ENCODE data around the gene VSIG10L2.

Gene VSIG10L2

DNA sequence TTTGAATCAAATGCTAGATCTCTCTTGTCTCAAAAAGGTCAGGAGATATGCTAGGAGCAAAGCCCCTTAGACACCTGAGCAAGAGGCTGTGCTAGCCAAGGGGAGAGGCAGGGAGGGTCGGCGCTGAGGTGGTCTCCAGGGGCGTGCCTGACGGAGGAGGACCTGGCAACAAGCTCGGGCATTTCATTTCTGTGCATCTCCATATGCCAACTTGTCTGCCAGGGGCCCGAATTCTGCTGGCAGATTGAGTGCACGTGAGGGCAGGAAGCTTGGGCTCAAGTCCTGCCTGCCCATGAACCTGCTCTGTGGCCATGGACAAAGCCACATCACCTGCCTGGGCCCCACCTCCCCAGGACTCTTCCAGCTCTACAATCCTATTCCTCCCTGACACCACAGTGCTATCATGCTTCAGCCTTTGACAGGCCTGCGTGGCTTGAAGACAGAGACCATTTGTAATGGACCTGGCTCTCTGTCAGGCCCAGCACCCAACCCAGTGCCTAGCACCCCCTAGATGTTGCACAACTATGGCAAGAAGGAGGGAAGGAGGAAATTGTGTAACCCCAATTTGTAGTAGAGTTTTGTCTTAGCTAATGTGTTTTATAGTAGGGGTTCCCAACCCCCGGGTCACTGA lies 16.3 kb upstream of the VSIG10L2 start:
- no peak for DNase-seq (ENCODE audit: low read depth)

DNA sequence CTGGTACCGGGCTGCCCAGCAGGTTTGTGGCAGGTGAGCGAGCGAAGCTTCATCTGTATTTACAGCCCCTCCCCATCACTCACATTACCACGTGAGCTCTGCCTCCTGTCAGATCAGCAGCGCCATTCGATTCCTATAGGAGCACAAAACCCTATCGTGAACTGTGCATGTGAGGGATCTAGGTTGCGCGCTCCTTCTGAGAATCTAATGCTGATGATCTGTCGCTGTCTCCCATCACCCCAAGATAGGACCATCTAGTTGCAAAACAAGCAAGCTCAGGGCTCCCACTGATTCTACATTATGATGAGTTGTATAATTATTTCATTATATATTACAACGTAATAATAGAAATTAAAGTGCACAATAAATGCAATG lies 15.8 kb upstream of the VSIG10L2 start:
- DNase-seq (ENCODE audit: low read depth), result no peak

DNA sequence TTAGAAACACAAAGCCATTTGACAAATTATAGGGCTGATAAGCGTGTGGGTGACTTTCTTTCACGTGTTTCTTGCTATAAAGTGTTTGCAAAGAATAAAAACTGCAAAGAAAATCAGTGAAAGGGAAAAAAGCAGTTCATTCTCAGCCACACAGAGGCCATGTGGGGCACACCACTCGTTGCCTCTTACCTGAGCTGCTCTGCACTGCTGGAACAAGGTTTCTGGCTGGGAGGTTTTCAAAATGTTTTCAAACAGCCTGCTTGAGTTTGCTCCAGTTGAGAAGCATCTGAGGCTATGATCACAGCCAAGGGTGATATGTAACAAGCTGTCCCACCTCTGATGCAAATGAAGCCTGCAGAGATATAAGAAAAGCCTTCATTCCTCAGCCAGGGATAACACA lies 14.7 kb upstream of the VSIG10L2 start:
- no peak for DNase-seq (ENCODE audit: low read depth)

DNA sequence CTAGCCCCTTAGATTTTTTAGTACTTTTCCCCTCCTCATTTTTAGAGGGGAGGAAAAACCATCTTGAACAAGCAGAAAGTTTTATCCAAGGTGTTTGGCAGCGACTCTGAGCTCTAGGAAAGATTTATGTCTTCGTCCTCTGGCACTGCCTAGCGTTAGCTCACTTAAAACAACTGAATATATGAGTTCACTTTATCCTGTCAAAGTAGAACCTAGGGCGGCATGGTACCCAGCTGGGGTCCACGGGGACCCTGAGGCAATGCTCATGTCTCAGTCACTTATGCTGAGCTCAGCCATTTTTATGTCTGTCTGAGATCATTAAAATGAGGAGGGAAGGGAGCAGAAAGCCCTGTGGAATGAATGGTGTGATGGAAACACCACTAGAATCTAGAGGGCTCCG lies 14.2 kb upstream of the VSIG10L2 start:
- DNase-seq (ENCODE audit: low read depth), result no peak

DNA sequence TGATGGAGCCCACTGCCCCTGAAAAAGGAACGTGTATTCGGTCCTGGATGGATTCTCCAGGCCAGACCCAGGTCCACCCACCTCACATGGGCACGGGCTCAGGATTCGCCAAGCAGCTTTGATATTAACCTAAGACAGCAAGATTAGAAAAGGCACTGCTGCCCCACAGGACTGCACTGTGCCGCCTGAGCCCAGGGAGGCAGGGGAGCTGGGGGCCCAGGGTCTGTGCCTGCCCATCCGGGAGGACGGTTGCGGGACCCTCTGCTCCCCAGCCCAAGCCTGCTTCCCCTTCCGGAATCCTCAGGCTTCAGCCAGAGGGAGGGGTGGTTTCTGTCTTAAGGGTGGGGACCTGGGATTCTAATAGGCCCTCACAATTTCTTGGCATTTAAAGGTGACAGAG lies 13.5 kb upstream of the VSIG10L2 start:
- no peak for DNase-seq (ENCODE audit: low read depth)

DNA sequence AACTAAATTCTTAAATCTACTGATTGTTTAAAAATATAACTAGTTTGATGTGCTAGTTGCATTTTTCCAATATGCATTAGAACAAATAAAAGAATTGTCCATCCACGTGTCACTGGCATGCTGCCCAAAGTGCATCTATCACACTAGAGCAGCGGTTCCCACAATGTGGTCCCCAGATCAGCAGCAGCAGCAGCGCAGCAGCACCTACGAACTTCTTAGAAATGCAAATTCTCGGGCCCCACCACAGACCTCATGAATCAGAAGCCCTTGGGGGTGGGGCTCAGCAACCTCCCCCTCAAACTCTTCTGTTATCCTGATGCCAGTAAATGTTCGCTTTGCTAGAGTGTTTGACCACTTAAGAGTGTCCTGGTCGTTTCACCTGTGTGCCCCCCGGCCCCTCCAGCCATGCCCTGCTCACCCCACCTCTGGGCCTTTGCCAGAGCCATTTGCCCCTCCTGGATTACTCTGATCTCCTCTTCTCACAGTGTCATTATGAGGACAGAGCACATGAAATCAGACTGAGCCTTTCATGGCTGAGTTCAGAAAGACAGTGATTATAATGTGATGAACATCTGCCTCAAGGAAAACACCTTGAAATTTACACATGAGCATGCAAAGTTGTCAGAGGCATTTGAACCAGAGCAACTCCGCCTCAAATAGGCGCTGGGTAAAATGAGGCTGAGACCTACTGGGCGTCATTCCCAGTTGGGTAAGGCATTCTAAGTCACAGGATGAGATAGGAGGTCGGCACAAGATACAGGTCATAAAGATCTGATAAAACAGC lies 12.6 kb upstream of the VSIG10L2 start:
- DNase-seq (ENCODE audit: low read depth), result no peak

DNA sequence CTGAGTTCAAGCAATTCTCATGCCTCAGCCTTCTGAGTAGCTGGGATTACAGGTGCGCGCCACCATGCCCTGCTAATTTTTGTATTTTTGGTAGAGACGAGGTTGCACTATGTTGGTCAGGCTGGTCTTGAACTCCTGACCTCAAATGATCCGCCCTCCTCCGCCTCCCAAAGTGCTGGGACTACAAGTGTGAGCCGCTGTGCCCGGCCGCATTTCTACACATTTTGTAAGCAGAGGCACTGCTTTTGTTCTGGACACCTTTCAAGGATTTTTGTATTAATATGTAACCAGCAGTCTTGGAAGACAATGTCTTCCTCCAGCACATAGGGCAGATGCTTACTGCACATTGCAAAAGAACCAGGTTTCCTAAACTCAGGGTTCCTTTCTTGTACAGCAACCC lies 11.4 kb upstream of the VSIG10L2 start:
- DNase-seq (ENCODE audit: low read depth), result no peak

DNA sequence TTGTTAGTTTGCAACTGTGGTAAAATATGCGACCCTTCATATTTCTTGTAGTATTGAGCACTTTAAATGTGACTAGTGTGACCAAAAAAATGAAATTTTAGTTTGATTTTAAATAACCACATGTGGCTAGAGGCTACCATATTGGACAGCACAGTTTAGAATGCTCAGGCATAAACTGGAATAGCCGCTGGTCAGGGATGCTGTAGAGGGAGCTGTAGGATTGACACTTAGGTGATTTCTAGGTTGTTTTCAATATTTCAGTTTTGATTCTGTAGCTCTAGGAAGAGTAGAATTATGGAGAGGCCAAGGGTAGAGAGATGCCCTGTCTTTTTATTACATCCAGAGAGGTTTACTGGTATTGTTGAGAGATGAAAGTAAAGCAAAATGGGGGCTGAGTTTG lies 10.8 kb upstream of the VSIG10L2 start:
- DNase-seq (ENCODE audit: low read depth), result no peak

DNA sequence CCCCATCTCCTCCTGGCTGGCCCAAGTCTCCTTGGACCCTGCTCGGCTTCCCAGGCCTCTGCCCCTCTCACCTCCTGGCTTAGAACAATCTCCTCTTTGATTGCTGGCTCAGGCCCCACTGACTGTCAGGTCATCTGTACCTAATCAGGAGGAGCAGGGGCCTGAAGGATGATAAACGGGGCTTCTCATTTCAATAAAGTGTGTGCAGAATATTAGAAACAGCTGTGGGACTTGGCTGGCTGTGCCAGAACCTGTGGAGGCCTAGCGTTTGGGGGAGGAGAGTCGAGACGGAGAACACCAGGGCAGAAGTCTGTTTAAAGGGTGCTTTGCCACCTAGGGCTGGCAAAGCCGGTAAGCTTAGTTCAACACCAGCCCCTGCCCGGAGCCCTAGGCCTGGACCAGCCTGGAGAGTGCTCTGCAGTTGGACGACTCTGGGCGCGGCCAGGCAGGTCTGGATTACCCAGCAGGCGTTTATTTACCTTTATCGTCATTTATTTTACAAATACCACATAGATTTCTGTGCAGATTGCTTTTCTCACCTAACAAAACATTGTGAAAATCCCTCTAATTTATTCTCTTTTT lies 10.1 kb upstream of the VSIG10L2 start:
- no peak for DNase-seq (ENCODE audit: low read depth)

DNA sequence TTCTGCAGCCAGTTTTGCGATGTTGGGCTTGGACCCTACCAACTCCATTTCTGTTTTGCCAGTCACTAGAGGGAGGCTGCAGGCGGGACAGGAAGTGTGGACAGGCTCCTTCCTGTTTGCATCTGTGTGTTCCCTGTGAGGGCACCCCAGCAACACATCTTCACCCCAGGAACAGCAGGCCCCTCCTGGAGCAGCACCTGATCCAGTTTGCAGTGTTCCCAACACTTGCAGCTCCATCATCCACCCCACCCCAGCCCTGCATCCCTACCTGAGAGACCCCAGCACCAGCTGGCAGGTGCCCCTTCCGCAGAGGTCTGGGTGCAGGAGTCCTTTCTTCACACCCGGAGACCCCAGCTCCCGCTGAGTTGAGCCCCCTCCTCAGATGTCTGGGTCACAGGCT lies 7.4 kb upstream of the VSIG10L2 start:
- DNase-seq (ENCODE audit: low read depth), result no peak

DNA sequence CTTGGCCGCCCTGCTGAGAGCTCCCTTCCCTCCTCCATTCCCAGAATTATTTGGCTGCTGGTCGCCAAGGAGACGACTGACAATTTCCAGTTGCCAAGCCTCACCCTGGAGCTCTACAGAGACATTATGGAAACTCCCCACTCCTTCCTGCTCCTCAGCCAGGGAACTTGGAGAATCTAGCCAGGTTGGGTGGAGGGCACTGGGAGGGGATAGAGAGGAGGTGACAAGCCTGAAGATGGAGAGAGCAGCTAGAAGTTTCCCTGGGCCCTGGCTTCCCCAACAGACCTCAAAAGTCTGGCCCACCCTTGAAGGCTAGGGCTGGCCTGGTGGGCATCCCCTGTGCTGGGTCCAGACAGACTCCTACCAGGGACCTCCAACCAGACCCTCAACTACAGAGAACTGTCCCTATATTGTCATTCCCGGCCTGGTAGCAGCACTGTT lies 6.7 kb upstream of the VSIG10L2 start:
- no peak for DNase-seq (ENCODE audit: low read depth)

DNA sequence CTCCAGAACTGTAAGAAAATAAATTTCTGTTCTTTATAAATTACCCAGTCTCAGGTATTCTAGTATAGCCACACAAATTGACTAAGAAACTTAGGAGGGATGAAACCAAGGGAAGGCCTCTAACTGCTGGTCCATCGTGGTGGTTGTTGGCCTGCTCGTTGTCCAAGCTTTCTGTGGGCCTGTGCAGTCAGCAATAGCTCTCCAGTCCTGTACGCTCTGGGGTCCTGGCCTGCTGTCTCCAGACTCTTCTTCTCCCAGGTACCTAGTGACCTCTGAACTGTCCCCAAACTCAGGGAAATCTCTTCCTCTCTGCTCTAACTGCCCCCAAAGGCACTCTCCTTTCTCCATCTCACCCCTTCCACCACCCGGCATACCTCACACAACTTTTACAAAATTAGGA lies 5.7 kb upstream of the VSIG10L2 start:
- no peak for DNase-seq (ENCODE audit: low read depth)

DNA sequence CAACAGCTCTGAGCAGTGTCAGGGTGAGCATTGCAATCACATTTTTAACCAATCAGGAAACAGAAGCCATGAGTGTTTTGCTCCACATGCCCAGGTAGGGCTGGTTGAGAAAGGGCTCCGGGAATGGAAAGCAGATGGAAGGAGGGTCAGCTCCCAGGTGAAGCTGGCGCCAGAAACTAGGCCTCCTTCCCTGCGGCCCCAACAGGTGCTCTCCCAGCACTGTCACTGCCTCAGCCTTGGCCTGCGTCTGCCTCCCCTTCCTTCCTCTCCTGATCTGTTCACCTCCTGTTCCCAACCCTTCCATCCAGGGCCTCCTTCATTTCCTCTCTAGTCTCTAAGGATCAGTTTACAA lies 4.6 kb upstream of the VSIG10L2 start:
- no peak for DNase-seq (ENCODE audit: low read depth)

DNA sequence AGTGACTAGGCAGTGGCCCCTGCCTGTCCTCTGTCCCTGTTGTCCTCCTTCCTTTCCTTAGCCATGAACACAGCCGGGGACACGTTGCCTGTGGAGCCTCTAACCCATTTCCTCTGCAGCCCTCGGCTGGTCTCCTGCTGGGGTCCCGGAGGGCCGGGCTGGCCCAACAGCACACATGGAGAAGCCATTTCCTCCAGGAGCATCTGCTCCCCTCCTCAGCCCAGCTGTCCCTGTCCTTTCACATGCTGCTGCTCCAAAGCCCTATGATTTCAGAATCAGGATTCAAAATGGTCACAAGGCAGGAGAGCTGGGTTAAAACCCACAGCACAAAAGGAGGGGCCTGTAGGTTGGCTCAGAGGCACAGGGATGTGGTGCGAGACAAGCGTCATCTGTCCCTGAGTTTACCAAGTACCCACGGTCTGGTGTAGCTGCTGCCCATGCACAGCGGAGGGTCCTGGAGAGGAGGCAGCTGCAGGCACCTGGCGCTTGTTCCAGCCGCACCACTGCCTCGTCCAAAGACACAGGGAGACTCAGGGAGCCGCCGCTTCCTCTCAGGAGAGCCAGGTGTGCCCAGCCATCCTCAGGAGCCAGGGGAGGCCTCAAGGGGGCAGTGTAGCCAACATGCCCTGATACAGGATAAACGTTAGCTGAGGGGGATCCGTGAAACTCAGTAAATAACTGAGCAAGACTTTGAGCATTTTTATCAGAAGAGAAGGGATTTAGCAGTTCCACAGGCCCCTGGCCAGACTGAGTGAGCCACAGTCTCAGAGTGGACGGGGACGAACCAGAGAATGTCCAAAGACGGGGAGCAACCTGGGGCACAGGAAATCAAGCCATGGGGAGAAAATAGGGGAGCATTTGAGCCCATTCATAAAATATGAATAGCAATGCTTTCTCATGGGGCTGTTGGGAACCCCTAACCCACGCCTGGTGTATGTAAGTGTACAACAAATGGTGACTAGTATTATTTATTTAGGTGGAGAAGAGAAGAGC lies 3.9 kb upstream of the VSIG10L2 start:
- peak; percentile 32 for DNase-seq (ENCODE audit: low read depth)

DNA sequence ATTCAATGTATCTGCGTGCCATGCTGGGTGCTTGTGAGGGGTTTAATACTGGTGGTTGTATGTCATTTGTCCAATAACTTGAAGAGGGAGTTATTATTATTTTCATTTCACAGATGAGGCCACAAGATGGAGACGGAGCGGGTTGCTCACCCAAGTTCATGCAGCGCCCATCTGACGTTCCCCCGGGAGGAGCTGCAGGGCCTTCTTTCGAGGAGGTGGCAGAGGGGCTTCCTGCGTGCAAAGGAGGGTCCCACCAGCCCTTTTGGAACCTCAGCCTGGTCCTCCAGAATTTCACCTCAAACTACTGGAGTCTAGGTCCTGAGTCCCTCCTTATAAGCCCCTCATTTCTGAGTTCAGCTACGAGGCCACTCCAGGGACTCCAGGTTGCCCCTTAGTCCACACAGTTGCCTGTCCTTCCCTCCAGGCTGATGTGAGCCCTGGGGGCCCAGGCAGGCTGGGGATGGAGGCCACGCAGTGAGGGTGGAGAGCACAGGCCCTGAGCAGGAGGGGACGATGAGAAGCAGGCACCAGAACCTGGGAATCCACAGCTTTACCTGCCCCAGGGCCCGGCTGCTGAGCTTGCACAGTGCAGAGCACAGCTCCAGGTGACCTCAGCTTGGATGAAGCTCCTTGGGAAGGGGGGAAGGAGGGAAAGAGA lies 2.9 kb upstream of the VSIG10L2 start:
- no peak for DNase-seq (ENCODE audit: low read depth)

DNA sequence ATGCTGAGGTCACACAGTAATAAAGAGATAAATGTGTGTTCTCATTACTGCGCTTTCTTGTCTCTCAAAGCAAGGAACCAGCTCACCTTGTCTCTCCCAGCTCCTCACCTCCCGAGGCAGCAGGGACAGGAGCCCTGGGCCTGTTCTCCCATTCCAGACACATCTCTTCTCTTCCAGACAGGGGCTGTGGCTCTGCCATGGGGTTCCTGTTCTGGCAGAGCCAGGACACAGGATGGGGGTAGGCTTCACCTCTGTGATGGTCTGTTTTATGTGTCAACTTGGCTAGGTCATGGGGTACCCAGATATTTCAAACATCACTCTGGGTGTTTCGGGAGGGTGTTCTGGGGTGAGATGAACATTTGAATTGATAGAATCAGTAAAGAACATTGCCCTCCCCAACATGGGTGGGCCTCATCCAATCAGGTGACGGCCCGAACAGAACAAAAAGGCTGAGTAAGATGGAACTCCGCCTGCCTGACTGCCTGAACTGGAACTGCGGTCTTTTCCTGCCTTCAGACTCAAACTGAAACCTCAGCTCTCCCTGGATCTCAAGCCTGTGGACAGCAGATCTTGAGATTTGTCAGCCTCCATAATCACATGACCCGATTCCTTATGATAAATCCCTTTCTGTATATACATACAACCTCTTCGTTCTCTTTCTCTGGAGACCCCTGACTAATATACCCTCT lies 2.0 kb upstream of the VSIG10L2 start:
- DNase-seq (ENCODE audit: low read depth), result no peak

DNA sequence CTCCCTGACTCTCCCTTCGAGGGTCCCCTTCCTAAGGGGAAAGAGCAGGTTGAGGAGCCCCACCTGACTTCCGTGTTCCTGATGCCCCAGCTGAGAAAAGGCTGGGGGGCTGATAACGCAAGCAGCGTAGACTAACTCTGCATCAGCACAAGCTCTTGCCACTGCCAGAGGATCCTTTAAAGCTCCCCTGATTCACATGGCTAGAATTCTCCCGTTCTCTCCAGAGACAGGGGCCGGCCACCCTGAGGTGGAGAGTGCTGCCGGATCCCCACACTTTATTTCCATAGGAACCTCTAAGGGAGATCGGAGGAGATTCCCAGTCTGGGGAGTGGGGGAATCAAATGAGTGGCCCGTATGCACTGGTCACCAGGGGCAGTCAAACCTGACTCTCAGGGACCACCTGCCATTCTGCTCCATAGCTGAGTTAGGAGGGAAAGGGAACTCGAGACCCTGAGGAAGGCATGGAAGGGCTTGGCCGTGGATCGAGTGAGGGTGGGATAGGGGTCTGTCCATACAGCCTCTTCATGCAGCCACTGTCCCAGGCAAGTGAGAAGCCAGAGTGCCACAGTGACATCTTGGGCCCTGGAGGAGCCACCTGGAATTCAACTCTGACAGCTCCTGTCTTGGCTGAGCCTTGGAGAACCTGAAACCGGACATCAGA lies 1.4 kb upstream of the VSIG10L2 start:
- DNase-seq (ENCODE audit: low read depth), result no peak

DNA sequence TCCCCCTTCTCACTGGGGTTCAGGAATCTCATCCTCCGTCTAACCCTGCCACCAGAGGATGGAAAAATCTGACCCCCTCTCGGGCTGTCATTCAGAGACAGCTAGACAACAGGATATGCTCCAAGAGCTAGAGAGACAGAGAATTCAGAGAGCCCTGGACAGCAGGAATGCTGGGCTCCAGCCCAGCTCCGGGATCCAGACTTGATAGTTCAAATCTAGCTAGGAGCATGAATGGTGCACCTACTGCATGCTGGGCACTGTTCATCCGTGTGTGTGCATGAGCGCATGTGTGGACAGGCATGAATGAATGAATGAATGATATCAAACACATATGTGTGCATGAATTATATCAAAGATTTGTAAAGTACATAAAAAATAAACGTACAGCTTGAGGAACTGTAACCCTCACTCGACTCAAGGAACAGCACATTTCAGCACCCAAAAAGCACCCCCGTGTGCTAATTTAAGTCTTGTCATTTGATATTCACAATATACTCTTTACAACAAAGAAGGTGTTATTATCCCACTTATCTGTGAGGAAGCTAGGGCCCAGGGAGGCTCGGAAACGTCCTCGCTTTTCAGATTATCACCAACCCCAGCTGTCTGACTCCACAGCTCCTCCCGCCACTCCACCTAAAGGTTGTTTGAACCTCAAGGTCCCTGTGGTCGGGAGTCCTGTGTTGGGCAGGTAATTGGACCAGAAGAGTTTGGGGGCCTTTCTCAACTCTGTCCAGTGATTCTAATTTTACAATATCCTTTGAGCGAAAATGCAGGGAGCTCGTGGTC lies 640 bp upstream of the VSIG10L2 start:
- no peak for DNase-seq (ENCODE audit: low read depth)

DNA sequence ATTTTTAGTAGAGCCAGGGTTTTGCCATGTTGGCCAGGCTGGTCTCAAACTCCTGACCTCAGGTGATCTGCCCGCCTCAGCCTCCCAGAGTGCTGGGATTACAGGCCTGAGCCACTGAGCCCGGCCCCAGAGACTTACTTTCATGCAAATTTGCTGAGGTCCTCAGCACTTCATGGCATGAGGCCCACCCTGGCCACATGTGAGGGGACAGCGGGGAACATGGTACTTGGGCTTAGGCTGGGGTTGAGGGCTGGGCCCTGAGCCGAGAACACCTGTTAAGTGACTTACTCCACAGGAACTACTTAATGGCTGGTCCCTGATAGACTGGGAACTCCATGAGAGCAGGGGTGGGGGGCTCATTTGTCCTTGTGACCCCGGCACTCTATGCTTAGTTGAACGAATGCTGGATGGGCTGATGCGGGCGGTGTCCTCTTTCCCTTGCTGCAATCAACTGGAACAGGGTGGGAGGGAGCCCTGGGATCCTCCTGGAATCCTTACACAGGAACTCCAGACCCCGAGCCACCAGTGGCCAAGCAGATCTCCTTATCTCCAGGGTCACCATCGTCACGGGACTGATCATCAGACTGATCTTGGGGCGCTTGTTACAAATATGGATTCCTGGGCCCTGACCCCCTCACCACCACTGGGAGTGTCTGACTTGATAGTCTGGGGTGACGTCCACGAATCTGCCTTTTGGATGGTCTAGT lies 1.0 kb downstream of the VSIG10L2 start:
- DNase-seq (ENCODE audit: low read depth), result no peak

Data from activated T-cell treated with anti-CD3 and anti-CD28 coated beads for 24 hours (primary cell).